ENCODE data around the gene GLG1.
"Not testable (repeated sequence)": the region's sequence is repeated elsewhere in the genome, so short reads cannot be mapped to it uniquely, and the experiment has no call there.

Gene GLG1

DNA sequence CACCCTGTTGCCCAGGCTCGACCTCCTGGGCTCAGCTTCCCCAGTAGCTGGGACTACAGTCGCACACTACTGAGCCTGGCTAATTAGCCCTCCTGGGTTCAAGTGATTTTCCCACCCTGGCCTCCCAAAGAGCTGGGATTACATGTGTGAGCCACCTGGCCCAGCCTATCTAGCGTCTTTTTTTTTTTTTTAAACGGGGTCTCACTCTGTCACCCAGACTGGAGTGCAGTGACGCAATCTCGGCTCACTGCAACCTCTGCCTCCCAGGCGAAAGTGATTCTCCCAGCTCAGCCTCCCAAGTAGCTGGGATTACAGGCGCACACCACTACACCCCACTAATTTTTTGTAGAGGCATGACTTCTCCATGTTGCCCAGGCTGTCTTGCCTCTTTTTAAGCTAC lies 33.3 kb downstream of the GLG1 start:
- no peak for DNase-seq

DNA sequence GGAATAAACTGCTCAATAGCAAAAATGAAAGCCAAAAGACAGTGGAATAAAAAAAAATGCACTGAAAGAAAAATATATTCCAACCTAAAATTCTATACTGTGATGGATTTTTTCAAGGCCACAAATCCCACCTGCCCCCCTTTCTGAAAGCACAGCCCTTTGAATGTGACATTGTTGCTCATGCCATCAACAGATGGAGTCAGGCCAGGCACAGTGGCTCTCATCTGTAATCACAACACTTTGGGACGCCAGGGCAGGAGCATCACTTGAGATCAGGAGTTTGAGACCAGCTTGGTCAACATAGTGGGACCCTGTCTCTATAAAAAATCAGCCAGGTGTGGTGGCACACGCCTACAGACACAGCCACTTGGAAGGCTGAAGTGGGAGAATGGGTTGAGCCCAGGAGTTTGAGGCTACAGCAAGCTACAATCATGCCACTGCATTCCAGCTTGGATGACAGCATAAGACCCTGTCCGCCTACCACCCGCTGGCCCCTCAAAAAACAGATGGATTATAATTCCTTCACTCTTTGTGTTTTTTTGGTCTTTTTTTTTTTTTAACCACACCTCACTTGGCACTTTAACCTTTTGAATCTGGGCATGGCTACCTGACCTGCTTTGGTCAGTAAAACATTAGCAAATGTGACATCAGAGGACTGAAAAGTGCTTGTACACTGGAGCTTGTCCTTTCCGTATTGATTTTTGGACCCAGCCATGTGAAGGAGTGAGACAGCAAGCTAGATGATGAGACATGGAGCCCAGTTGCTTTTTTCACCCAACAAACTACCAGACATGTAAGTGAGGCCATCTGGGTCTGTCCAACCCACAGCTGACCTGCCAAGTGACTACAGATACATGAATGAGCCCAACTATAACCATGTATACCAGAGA lies 36.3 kb downstream of the GLG1 start:
- no peak for DNase-seq

DNA sequence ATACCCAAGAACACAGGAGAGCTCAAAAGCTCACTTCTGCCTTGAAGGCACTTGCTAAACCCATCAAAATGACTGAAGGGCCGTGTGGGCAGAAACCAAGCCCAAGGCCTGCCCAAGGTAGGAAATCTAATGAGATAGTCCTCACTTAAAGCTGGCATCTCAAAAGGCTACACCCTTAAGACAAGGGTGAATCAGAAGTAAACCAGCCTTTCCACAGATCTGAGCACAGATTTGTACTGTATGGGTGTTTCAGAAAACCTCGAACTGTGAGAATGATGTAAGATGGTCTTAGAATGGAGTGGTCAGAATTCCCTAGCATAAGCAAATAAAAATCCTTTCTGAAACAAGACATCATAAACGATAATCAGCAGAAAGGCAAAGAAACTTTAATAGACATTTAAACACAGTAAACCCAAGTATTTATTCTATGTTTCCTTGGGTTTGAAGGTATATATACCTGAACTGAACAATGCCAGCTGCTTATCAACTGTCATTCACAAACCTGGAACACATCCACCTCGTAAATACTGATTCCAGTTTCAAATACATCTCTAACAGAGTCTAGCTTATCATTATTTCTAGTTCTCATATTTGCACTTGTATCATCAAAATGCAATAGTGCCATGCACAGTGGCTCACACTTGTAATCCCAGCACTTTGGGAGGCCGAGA lies 37.8 kb downstream of the GLG1 start:
- no peak for DNase-seq

DNA sequence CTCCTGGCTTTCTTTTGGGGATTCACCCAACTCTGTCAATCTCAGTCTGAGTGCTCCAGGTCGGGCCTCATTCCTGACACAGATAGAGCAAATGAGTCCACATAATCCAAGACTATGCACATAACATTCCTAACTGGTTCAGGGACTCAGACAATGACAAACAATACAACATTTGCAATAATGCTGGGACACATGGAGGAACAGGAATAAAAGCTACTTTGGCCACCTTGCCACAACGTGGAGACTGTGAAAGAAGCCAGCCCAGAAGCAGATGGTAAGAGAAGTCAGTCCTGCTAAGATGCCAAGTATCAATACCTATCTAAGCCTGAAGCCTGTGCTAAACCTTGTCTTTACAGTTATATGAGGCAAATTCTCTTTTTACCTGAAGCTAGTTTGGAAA lies 39.0 kb downstream of the GLG1 start:
- no peak for DNase-seq

DNA sequence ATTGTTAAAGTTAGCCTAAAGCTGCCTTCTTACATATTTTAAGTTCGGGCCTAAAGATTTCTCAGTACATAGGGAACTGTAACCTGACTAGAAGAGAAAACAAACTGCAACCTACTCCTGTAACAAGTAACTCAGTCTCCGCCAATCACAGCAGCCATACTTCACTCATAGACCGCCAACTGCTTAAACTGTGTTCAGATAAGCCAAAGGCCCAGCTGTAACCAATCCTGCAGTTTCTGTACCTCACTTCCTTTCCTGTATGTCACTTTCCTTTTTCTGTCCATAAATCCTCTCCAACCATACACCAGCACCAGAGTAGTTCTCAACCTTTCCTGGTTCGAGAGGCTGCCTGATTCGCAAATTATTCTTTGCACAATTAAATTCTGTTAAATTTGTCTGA lies 41.5 kb downstream of the GLG1 start:
- no peak for DNase-seq

DNA sequence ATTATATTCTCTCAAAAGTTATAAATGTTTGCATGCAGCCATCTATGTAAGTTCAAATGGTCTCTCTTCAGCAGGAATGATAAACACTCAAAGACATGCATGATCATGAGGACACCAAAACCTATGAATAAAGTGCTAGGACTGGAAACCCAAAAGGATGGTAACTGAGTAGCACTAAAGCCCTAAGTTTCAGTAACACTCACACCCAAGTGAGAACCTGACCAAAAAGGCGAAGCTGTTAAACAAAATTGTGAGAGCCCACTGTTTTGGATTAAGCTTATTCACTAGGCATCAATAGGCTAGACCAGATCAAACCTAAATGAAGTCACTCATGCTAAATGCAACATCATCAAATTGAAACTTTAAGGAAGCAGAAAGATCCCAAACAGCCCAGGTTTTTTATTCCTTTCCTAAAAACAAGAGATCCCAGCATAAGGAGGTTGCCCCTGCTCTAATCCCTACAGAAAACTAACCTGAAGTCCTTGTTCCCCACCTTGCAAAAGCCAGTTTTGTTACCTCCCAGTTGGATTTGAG lies 42.4 kb downstream of the GLG1 start:
- no peak for DNase-seq

DNA sequence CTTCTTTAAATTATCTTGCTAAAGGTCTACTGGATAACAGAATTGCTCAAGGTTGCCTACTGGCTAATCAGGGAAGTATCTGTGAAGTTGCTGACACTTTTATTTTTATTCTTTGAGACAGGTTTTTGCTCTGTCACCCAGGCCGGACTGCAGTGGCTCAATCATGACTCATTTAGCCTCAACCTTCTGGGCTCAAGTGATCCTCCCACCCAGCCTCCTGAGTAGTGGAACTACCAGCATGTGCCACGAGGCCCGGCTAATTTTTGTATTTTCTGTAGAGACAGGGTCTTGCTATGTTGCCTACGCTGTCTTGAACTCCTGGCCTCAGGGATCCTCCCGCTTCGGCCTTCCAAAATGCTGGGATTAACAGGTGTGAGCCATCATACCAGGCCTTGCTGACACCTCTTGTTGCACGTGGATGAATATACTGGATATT lies 43.1 kb downstream of the GLG1 start:
- DNase-seq, result no peak

DNA sequence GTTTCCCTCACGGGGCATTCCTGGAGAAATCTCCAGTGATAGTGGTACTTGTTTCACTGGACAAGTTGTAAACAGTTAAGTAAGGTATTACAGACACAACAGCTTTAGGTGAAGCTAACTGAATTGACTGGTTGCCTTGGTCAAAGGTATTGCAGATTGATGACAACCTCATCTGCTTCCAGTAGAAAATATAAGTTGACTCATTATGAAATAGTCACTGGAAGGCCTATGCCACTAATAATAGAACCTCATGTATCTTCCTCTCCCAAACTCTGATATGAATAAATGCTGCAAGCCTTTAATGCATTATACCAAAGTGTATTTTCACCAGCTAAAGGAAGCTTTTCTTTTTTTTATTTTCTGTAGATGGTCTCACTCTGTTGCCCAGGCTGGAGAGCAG lies 44.8 kb downstream of the GLG1 start:
- DNase-seq, result no peak

DNA sequence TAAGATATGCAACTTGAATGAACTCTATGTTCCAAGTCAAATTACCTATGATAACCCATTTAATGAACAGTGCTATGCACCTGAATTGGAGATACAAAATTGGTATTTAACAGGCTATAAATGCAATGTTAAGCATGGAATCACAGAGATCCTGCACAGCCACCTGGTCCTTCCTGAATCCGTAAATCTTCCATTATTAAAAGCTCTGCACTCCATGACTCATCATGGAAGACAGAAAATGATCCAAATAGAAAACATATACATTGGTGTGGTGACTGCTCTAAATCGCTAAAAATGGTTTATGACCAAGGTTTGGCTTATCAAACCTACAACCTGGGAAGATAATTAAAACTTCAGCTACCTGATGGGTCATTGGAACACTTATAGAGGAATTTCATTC lies 45.3 kb downstream of the GLG1 start:
- DNase-seq, result no peak

DNA sequence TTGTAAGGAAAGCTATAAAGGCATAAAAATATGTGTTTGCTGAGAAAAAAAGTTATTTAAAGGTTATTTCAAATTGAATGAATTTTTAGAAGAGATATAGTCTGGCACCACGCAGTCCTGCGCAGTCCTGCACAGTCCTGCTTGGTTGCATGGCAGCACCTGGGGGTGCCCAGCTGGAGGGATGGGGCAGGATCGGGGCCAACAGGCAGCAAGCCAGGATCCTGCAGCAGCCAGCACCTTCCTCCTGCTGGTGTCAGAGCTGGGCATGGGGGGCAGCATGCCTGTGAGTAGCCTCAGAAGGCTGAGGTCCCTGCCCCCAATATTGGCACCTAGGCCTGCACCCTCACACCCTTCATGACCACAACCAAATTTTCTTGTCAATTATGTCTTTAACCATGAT lies 46.0 kb downstream of the GLG1 start:
- no peak for DNase-seq

DNA sequence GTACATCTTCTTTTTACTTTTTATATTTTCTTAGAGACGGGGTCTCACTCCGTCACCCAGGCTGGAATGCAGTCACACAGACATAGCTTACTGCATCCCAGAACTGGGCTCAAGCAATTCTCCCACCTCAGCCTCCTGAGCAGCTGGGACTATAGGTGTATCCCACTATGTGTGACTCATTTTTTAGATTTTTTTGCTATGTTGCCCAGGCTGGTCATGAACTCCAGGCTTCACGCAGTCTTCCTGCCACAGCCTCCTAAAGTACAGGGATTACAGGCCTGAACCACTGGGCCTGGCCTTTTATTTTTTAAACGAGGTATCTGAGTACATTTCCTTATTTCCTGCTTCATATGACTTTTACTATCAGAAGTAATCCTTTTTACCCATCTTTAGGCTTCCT lies 48.0 kb downstream of the GLG1 start:
- DNase-seq, result no peak

DNA sequence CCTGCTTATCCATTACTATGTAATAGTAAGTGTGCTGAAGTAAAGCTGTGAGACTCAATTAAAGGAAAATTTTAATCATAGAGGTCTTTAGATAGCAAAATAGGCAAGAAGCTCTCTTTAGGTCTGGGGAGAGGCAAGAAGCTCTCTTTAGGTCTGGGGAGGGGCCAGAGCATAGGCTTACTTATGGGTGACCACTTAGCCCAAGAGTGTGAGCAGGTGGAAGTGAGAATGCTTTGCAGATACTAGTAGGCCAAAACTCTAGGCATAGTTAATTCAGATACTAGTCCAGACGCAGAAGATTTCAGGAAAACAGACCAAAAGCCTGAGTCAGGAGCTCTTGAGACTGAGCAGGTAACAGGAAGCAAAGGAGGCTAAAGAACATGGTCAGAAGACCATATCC lies 49.6 kb downstream of the GLG1 start:
- no peak for DNase-seq

DNA sequence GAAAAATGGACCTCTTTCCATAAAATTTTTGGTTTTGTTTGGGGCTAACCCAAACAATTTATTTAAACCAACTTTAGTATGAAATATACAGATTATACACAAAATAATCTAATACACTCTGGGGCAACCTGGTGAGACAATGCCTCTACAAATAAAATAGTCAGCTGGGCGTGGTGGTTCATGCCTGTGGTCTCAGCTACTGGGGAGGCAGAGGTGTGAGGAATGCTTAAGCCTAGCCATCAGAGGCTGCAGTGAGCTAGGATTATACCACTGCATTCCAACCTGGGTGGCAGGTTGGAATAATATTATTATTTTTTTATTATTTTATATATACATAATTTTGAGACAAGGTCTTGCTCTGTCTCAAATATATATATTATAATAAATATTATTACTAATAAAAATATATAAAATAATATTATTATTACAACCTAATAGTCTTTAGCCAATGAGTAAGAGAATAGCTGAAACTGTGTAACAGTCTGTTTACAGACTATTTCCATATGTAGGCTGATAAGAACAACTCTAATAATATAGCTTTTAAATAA lies 50.5 kb downstream of the GLG1 start:
- no peak for DNase-seq

DNA sequence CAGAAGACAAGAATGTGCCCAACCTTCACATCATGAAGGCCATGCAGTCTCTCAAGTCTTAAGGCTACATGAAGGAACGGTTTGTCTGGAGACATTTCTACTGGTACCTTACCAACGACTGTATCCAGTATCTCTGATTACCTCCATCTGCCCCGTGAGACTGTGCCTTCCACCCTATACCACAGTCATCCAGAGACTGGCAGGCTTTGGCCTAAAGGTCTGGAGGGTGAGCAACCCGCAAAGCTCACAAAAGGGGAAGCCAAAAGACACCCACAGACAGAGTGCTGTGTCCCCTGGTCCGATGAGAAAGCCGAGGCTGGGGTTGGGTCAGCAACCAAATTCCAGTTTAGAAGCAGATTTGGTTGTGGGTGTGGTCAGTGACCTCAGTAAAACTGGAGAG lies 54.6 kb downstream of the GLG1 start:
- not testable (repeated sequence) for DNase-seq

DNA sequence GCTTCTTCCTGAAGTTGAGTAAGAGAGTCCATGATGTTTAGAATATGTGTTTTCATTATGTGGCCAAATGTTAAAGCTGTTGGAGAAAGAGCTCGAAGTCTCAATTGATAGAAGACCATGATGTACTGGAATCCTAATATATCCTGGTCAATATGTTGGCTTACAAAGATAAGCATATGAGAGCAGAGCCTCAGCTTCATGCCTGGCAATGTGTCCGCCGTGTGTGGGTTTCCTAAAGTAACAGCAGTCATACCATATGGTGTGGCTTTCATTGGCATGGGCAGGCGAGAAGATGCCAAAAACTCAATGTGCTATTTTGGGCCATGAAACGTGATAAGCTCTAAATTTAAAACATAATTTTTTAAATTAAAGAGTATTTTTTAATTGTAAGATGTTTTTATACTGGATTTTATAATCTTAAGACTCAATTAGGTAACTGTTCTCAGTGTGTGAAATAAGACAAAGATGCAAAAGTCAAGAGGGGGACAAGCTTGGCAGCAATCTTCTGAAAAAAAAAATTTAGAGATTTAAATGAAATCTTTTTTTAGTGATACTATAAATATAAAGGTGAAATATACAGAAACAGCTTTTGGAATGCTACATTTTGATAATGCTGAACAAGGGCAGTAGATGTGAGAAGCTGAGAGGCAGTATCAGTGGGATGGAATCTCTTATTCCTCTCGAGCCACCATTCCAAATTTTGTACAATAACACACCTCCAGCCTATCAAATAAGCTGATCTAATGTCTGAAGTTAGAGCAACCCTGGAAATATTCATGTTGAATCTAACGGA lies 56.5 kb downstream of the GLG1 start:
- not testable (repeated sequence) for DNase-seq

DNA sequence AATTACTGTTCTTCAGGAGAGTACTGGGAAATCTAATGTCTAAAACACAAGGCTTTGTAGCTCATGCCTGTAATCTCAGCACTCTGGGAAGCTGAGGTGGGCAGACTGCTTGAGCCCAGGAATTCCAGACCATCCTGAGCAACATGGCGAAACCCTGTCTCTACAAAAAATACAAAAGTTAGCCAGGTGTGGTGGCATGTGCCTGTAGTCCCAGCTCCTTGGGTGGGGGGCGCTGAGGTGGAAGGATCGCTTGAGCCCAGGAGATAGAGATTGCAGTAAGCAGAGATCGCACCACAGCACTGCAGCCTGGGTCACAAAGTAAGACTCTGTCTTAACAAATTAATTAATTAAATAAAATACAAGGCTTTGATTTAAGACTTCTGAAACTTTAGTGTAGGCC lies 60.8 kb downstream of the GLG1 start:
- not testable (repeated sequence) for DNase-seq

DNA sequence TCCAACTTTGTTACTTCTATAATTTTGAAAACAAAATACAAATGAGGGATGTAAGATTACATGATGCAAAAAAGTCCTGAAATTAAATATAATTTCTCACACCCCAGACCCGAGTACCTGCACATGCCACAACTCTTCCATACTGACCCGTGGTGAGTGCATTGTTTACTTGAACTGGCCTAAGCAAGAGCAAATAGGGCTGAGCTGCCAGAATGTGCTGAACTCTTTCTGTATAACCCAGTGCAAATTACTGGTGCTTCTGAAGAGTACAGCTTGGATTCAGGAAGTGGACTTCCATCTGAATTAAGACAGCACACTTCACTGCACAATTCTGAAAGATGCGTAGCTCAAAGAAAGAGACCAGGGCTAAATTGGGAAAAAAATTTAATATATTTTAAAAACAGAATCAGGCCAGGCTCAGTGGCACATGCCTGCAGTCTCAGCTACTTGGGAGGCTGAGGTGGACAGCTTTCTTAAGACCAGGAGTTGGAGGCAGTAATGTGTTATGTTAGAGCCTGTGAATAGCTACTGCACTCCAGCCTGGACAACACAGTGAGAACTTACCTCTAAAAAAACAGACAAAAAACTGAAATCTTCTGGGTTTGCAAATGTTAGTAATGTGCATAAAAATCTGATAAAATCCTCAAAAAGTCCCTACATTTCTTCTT lies 63.9 kb downstream of the GLG1 start:
- DNase-seq, result not testable (repeated sequence)

DNA sequence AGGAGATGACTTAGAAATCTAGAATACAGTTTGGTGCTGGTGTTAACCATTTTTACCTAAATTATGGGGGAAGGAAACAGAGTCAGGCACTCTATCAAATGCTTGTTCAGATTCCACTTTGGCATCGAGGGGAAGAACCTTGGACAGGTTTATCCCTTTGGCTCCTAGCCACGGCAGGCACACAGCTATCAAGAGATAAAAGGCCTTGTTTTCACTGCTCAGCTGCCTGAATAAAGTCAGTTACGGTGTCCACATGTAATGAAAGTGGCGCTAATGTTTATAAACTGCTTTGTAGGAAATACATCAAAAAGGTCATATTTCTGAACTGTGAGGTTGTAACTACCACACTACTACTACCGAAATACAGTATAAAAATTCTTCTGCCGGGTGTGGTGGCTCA lies 66.3 kb downstream of the GLG1 start:
- DNase-seq, result not testable (repeated sequence)

DNA sequence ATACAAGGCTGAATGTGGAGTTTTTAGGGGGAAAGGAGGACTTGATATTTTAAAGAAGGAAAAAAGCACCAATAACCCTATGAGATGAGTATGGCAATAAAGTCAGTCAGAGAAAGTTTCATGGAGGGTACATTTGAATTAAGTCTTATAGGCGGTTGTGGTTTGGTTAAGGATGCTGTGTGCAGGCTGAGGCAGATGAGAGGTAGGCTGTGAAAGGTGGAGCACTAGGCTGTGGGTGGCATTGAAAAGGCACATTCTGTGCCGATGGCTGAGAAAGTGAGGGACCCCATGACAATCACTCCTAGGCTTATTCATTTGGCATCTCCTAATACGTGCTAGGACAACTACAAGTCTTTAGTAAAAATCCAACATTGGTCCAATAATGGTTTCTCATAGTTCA lies 68.1 kb downstream of the GLG1 start:
- DNase-seq, result not testable (repeated sequence)

DNA sequence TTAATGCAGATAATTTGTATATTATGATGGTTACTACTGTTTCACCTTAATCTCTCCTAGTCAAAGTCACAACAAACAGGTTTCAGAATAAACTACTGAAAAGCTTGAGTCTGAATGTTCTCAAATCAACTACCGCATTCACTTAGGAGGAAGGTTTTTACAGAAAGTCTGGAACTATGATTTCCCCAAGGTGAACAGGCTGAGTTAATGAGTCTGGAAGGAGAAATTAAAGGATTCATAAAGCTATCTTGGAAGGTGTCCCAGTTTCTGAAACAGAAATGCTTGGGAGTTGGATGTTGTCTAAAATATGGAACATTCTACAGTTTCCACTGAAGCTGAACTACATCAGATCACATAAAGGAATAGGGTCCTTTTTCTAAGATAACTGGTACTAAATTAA lies 69.2 kb downstream of the GLG1 start:
- DNase-seq, result not testable (repeated sequence)

DNA sequence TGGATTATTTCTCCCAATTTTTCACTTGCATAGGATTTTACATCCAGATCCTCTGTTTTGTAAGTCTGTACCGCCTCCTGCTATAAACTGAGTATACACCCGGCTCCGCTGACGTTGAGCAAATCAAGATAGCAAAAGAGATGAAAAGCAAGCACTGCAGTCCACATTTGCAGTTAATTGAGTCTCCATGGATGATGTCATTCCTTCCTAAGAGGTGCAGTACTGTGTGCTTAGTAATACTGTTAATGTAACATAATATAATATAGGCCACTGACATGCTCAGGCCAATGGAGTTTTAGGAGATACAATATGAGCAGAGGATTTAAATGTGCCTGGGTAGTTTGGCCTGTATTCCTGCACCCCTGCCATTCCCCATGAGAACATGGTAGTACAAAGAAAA lies 72.3 kb downstream of the GLG1 start:
- DNase-seq, result not testable (repeated sequence)

DNA sequence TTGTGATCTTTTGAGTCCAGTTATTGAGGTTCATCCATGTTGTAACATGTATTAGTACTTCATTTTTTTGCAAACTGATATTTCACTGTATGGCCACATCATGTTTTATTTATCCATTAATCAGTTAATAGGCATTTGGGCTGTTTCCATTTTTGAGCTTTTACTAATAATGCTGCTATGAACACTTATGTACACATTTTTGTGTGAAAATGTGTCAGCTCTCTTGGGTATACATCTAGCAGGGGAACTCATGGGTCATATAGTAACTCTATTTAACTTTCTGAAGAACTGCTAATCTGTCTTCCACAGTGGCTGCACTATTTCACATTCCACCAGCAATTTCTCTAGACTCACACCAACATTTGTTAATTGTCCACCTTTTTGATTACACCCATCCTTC lies 82.0 kb downstream of the GLG1 start:
- no peak for DNase-seq

Measured in 8988T (cell line).